Peyer's patch (tissue), 4 donors: ENCODE results near the gene GNAO1.

Source experiments
- CTCF ChIP-seq, 6 experiments: fragments of 450-650 bp in 4 of 6; fragments of 200-600 bp in 2 of 6; sonication (generic) in 1 of 6; IDR thresholded peaks; one replicate each; pipeline ENCODE4 v1.5.1; 2017 to 2019; ENCODE audit warnings: antibody characterized with exemption in 6 of 6, mild to moderate bottlenecking in 3 of 6, moderate library complexity in 1 of 6
- POLR2A ChIP-seq, 2 donors: fragments of 450-650 bp; IDR thresholded peaks; one replicate each; pipeline ENCODE4 v1.5.1; 2017; ENCODE audit warnings: antibody characterized with exemption in 2 of 2, mild to moderate bottlenecking in 2 of 2, moderate library complexity in 2 of 2

GRCh38 chr16:56274369-56274768 lies 83.1 kb downstream of the GNAO1 start:
- no peak for TF ChIP-seq CTCF (IDR thresholded peaks at IDR 0.05)
- no peak for TF ChIP-seq POLR2A (IDR thresholded peaks at IDR 0.05)
